ENCODE data around the gene NRSN1.
"Not testable (repeated sequence)": the region's sequence is repeated elsewhere in the genome, so short reads cannot be mapped to it uniquely, and the experiment has no call there.

NRSN1 gene

GRCh38 chr6:24125980-24126379, at the start of gene NRSN1:
Gene NRSN1, plus strand, starts transcription at chr6:24126215. Its CDS starts 8,113 bp downstream, at chr6:24134328.
- DNase-seq = peak; percentile 53

GRCh38 chr6:24078200-24078599, 47.8 kb upstream of the NRSN1 start:
- DNase-seq = no peak

- no peak for DNase-seq
Observed at GRCh38 chr6:24079076-24079475, 46.9 kb upstream of the NRSN1 start.

- DNase-seq = no peak
Observed at GRCh38 chr6:24080711-24081110, 45.3 kb upstream of the NRSN1 start.

GRCh38 chr6:24089736-24090135, 36.3 kb upstream of the NRSN1 start:
- no peak for DNase-seq

- no peak for DNase-seq
Observed at GRCh38 chr6:24092407-24092806, 33.6 kb upstream of the NRSN1 start.

- no peak for DNase-seq
Observed at GRCh38 chr6:24093381-24093780, 32.6 kb upstream of the NRSN1 start.

GRCh38 chr6:24099181-24099580, 26.8 kb upstream of the NRSN1 start:
- DNase-seq = no peak

- DNase-seq = no peak
Observed at GRCh38 chr6:24100024-24100769, 25.8 kb upstream of the NRSN1 start.

GRCh38 chr6:24100770-24101155, 25.3 kb upstream of the NRSN1 start:
- no peak for DNase-seq

- DNase-seq = no peak
Observed at GRCh38 chr6:24105191-24105590, 20.8 kb upstream of the NRSN1 start.

- DNase-seq = no peak
Observed at GRCh38 chr6:24106291-24106690, 19.7 kb upstream of the NRSN1 start.

GRCh38 chr6:24107294-24107693, 18.7 kb upstream of the NRSN1 start:
- DNase-seq = no peak

- DNase-seq = no peak
Observed at GRCh38 chr6:24108056-24108455, 18.0 kb upstream of the NRSN1 start.

- no peak for DNase-seq
Observed at GRCh38 chr6:24110417-24110816, 15.6 kb upstream of the NRSN1 start.

GRCh38 chr6:24113891-24114290, 12.1 kb upstream of the NRSN1 start:
- DNase-seq = no peak

GRCh38 chr6:24117021-24117420, 9.0 kb upstream of the NRSN1 start:
- no peak for DNase-seq

GRCh38 chr6:24122139-24122538, 3.9 kb upstream of the NRSN1 start:
- DNase-seq = peak; percentile 14

- no peak for DNase-seq
Observed at GRCh38 chr6:24126586-24127192, 674 bp downstream of the NRSN1 start.

- no peak for DNase-seq
Observed at GRCh38 chr6:24127316-24127715, 1.3 kb downstream of the NRSN1 start.

GRCh38 chr6:24131751-24132150, 5.7 kb downstream of the NRSN1 start:
- DNase-seq = no peak

GRCh38 chr6:24139080-24139479, 13.1 kb downstream of the NRSN1 start:
- no peak for DNase-seq

GRCh38 chr6:24139639-24140038, 13.6 kb downstream of the NRSN1 start:
- DNase-seq = no peak

- DNase-seq = no peak
Observed at GRCh38 chr6:24140591-24140990, 14.6 kb downstream of the NRSN1 start.

GRCh38 chr6:24142733-24143132, 16.7 kb downstream of the NRSN1 start:
- DNase-seq = not testable (repeated sequence)

All from NCI-H1694 (cell line).